Fibroblast of lung (primary cell): ENCODE measurements around the gene FCMR. TPM values are rescaled to one million over a fixed set of nuclear protein-coding genes. Genes with fewer than 3 reads are reported as not detected.

ENCODE experiments used
- DNase-seq, 2 donors: peaks; one replicate each; pipeline versions ENCODE4 v3.0.0 to v3.0.0-alpha.2; 2010; ENCODE audit warnings: low read depth in 2 of 2
- H2AFZ ChIP-seq: 2 replicates; pipeline ENCODE4 v1.5.1; 2012; ENCODE audit warnings: low read length, control low read depth, inconsistent platforms
- H3K27ac ChIP-seq: 2 replicates; pipeline ENCODE4 v1.5.1; 2011; ENCODE audit warnings: low read length, control low read depth; ENCODE audit not compliant: insufficient read depth
- H3K27me3 ChIP-seq: 2 replicates; pipeline ENCODE4 v1.5.1; 2011; ENCODE audit warnings: mild to moderate bottlenecking, low read length; ENCODE audit not compliant: control insufficient read depth, insufficient read depth
- H3K36me3 ChIP-seq: 2 replicates; pipeline ENCODE4 v1.5.1; 2011; ENCODE audit warnings: low read length; ENCODE audit not compliant: control insufficient read depth, insufficient read depth
- H3K4me1 ChIP-seq: 2 replicates; pipeline ENCODE4 v1.5.1; 2011; ENCODE audit warnings: low read length; ENCODE audit not compliant: control insufficient read depth, insufficient read depth; ENCODE audit errors: extremely low read depth
- H3K4me2 ChIP-seq: 2 replicates; pipeline ENCODE4 v1.5.1; 2011; ENCODE audit warnings: low read length, control low read depth; ENCODE audit not compliant: insufficient read depth; ENCODE audit errors: extremely low read depth
- H3K4me3 ChIP-seq, 4 experiments: fragments of 200-600 bp in 1 of 4; sonication (generic) in 1 of 4; replicated peaks in 1 of 4; 2 replicates each; pipeline ENCODE4 v1.5.1; 2011 to 2016; ENCODE audit warnings: low read length in 4 of 4, low read depth in 3 of 4, mild to moderate bottlenecking in 3 of 4, control low read depth in 2 of 4, inconsistent platforms in 1 of 4, mixed read lengths in 1 of 4; ENCODE audit not compliant: insufficient read depth in 1 of 4; ENCODE audit errors: control extremely low read depth in 1 of 4
- H3K79me2 ChIP-seq: 2 replicates; pipeline ENCODE4 v1.5.1; 2012; ENCODE audit warnings: mild to moderate bottlenecking, low read length, inconsistent platforms; ENCODE audit not compliant: control insufficient read depth, insufficient read depth
- H3K9ac ChIP-seq: 2 replicates; pipeline ENCODE4 v1.5.1; 2011; ENCODE audit warnings: mild to moderate bottlenecking, low read length, control low read depth; ENCODE audit not compliant: insufficient read depth
- H3K9me3 ChIP-seq: 2 replicates; pipeline ENCODE4 v1.5.1; 2012; ENCODE audit warnings: low read depth, low read length; ENCODE audit not compliant: control insufficient read depth, insufficient read depth
- H4K20me1 ChIP-seq: 2 replicates; pipeline ENCODE4 v1.5.1; 2011; ENCODE audit warnings: low read length; ENCODE audit not compliant: control insufficient read depth, insufficient read depth; ENCODE audit errors: extremely low read depth
- CTCF ChIP-seq, 2 donors: IDR thresholded peaks in 1 of 2; conservative IDR thresholded peaks in 1 of 2; 1 replicate in 1 of 2; 2 replicates in 1 of 2; pipeline ENCODE4 v1.5.1; 2011 to 2012; ENCODE audit warnings: low read length in 2 of 2, control low read depth in 1 of 2, inconsistent platforms in 1 of 2, low read depth in 1 of 2, mild to moderate bottlenecking in 1 of 2
- EZH2 ChIP-seq: IDR thresholded peaks from 2 replicates; pipeline ENCODE4 v1.5.1; 2012; ENCODE audit warnings: low read length, control low read depth, mild to moderate bottlenecking; ENCODE audit errors: missing control alignments
- polyA plus RNA-seq, 2 donors: library from polyadenylated mRNA; depleted of rRNA in 1 of 2; stranded (reverse) in 1 of 2; unstranded in 1 of 2; fragments of >200 nt; gene quantifications; 2 replicates each; pipeline ENCODE4 v1.2.1, GENCODE V29; 2011 to 2012; ENCODE audit warnings: missing spikeins in 1 of 2
- total RNA-seq: library from RNA; depleted of rRNA; stranded (reverse); fragments of >200 nt; gene quantifications from 2 replicates; pipeline ENCODE4 v1.2.1, GENCODE V29; 2014

Gene FCMR
- total and polyA plus RNA-seq, 2 donors (not counting 1 experiment from before 2014, with no cell fraction given) = 0.33 to 4.3 TPM

DNA sequence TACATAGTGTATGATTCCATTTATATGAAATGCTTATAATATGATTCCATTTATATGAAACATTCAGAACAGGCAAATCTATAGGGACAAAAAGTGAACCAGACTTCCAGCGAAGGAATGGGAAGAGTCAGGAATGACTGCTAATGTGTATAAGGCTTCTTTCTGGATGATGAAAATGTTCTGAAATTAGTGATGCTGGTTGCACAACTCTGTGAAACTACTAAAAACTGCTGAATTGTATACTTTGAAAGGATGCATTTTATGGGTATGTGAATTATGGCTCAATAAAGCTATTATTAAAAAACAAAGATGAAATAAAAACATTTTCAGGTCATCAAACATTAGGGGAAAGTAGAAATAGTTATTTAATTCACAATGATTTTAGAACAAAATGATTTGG lies 38.6 kb downstream of the FCMR start:
- peak in 1 of 2 donors; percentile 71 for DNase-seq
- H3K9me3 ChIP-seq = no peaks in the 10 kb centered on the region
- no peak overlapping the region for H3K4me3 ChIP-seq
- no peak for TF ChIP-seq EZH2
- no peak for TF ChIP-seq CTCF (conservative IDR thresholded peaks at IDR 0.05 in 1 of 2, IDR thresholded peaks at IDR 0.05 in 1 of 2; ENCODE audit: low read depth in 1 of 2, low read length in 2 of 2)
- no peak overlapping the region for H2AFZ ChIP-seq
- H3K27me3 ChIP-seq = no peaks in the 10 kb centered on the region
- H3K9ac ChIP-seq = no peak overlapping the region
- H3K27ac ChIP-seq = no peak overlapping the region
- H3K4me1 ChIP-seq = peaks cover 9% of the 10 kb centered on the region
- H3K36me3 ChIP-seq = no peaks in the 10 kb centered on the region
- no peaks in the 10 kb centered on the region for H3K79me2 ChIP-seq
- no peaks in the 10 kb centered on the region for H4K20me1 ChIP-seq
- H3K4me2 ChIP-seq = no peak overlapping the region

GRCh38 chr1:206882555-206882954 lies 39.2 kb downstream of the FCMR start:
- Histone ChIP-seq H3K27ac (no peak overlapping the region), H4K20me1 (no peaks in the 10 kb centered on the region), H3K27me3 (no peaks in the 10 kb centered on the region), H3K79me2 (no peaks in the 10 kb centered on the region), H3K4me3 (no peak overlapping the region), H3K4me2 (no peak overlapping the region), H2AFZ (no peak overlapping the region), H3K4me1 (peaks cover 4% of the 10 kb centered on the region), H3K9me3 (no peaks in the 10 kb centered on the region), H3K9ac (no peak overlapping the region), H3K36me3 (no peaks in the 10 kb centered on the region)
- no peak for DNase-seq
- no peak for TF ChIP-seq EZH2
- no peak for TF ChIP-seq CTCF (conservative IDR thresholded peaks at IDR 0.05 in 1 of 2, IDR thresholded peaks at IDR 0.05 in 1 of 2; ENCODE audit: low read depth in 1 of 2, low read length in 2 of 2)

GRCh38 chr1:206880314-206880713 lies 41.4 kb downstream of the FCMR start:
- H3K27me3 ChIP-seq = no peaks in the 10 kb centered on the region
- no peaks in the 10 kb centered on the region for H3K79me2 ChIP-seq
- TF ChIP-seq CTCF (conservative IDR thresholded peaks at IDR 0.05 in 1 of 2, IDR thresholded peaks at IDR 0.05 in 1 of 2; ENCODE audit: low read depth in 1 of 2, low read length in 2 of 2) = no peak
- no peak for TF ChIP-seq EZH2
- DNase-seq = no peak
- no peaks in the 10 kb centered on the region for H3K36me3 ChIP-seq
- H3K9me3 ChIP-seq = no peaks in the 10 kb centered on the region
- no peaks in the 10 kb centered on the region for H3K4me1 ChIP-seq
- H2AFZ ChIP-seq = no peak overlapping the region
- no peak overlapping the region for H3K9ac ChIP-seq
- H3K27ac ChIP-seq = no peak overlapping the region
- H3K4me2 ChIP-seq = no peak overlapping the region
- H4K20me1 ChIP-seq = no peaks in the 10 kb centered on the region
- no peak overlapping the region for H3K4me3 ChIP-seq
